Panc1 (cell line): ENCODE measurements around the gene ZNF521.

ENCODE experiments used
- POLR2AphosphoS5 ChIP-seq: IDR thresholded peaks from 2 replicates; pipeline ENCODE4 v1.6.1; 2012; ENCODE audit warnings: mild to moderate bottlenecking, low read depth, low read length, moderate library complexity
- REST ChIP-seq, 2 experiments: IDR thresholded peaks; 2 replicates each; pipeline ENCODE4 v1.6.1; 2011 to 2012; ENCODE audit warnings: low read depth in 2 of 2, control low read depth in 1 of 2, low read length in 1 of 2, mild to moderate bottlenecking in 1 of 2, moderate library complexity in 1 of 2; ENCODE audit not compliant: insufficient read depth in 1 of 2
- SIN3A ChIP-seq: IDR thresholded peaks from 2 replicates; pipeline ENCODE4 v1.6.1; 2012; ENCODE audit warnings: low read depth, mild to moderate bottlenecking, low read length, moderate library complexity, borderline replicate concordance; ENCODE audit not compliant: insufficient read depth
- TCF7L2 ChIP-seq: IDR thresholded peaks from 2 replicates; pipeline ENCODE4 v1.6.1; 2011; ENCODE audit warnings: mild to moderate bottlenecking, low read depth, low read length, inconsistent platforms
- TF ChIP-seq, protein P1 (sequence below): fragments of 450-650 bp; IDR thresholded peaks from 2 replicates; pipeline ENCODE4 v1.5.1; 2017; ENCODE audit warnings: mild to moderate bottlenecking

- TF ChIP-seq, protein P1, sequence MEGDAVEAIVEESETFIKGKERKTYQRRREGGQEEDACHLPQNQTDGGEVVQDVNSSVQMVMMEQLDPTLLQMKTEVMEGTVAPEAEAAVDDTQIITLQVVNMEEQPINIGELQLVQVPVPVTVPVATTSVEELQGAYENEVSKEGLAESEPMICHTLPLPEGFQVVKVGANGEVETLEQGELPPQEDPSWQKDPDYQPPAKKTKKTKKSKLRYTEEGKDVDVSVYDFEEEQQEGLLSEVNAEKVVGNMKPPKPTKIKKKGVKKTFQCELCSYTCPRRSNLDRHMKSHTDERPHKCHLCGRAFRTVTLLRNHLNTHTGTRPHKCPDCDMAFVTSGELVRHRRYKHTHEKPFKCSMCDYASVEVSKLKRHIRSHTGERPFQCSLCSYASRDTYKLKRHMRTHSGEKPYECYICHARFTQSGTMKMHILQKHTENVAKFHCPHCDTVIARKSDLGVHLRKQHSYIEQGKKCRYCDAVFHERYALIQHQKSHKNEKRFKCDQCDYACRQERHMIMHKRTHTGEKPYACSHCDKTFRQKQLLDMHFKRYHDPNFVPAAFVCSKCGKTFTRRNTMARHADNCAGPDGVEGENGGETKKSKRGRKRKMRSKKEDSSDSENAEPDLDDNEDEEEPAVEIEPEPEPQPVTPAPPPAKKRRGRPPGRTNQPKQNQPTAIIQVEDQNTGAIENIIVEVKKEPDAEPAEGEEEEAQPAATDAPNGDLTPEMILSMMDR: no peak
- no peak for TF ChIP-seq POLR2AphosphoS5
- TF ChIP-seq TCF7L2: no peak
- TF ChIP-seq REST (IDR thresholded peaks at IDR 0.05; ENCODE audit: insufficient read depth in 1 of 2, low read depth in 2 of 2, low read length in 1 of 2): no peak
- TF ChIP-seq SIN3A: no peak
Observed at GRCh38 chr18:25055076-25055475, 296.9 kb downstream of the ZNF521 start.
